ENCODE results near the gene CPEB3.

DNA sequence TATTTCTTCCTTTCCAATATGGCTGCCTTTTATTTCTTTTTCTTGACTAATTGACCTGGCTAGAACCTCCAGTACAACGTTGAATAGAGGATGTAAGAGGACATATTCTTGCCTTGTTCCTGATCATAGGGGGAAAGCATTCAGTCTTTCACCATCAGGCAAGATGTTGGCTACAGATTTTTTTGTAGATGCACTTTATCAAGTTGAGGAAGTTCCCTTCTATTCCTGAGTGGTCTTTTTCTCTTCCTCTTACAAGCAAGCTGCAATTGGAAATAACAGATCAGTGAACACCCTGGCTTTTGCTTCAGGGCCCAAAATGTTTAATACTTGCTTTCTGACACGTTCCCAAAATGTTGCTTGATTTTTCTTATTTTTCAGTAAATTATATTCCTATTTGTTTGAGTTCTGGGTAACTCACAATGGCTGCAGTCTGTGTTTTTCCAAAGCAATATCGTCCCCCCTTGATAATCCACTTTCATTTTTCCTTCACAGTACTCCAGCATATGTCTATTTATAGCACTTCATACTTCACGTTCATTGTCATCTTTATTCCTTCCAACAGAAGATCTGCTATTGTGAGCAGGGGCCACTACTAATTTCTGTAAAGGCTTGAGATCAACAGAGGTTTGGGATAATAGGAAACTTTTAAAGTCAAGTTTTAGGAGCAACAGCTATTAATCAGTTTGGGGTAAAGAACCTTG lies 11.7 kb downstream of the CPEB3 start:
- no peak for TF ChIP-seq POLR2A (IDR thresholded peaks at IDR 0.05)
- TF ChIP-seq, protein P1, sequence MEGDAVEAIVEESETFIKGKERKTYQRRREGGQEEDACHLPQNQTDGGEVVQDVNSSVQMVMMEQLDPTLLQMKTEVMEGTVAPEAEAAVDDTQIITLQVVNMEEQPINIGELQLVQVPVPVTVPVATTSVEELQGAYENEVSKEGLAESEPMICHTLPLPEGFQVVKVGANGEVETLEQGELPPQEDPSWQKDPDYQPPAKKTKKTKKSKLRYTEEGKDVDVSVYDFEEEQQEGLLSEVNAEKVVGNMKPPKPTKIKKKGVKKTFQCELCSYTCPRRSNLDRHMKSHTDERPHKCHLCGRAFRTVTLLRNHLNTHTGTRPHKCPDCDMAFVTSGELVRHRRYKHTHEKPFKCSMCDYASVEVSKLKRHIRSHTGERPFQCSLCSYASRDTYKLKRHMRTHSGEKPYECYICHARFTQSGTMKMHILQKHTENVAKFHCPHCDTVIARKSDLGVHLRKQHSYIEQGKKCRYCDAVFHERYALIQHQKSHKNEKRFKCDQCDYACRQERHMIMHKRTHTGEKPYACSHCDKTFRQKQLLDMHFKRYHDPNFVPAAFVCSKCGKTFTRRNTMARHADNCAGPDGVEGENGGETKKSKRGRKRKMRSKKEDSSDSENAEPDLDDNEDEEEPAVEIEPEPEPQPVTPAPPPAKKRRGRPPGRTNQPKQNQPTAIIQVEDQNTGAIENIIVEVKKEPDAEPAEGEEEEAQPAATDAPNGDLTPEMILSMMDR (IDR thresholded peaks at IDR 0.05) = no peak

Measured in heart left ventricle (tissue), 13 donors.